SK-N-SH treated with all-trans-retinoic acid at 6 μM for 48 hours (cell line): ENCODE data around the gene YDJC.
"Not testable (repeated sequence)": the region's sequence is repeated elsewhere in the genome, so short reads cannot be mapped to it uniquely, and the experiment has no call there.

Experiments
- ATAC-seq: fragments of 200-7000 bp; cut with Tn5 transposase; 3 replicates; pipeline ENCODE4 v1.9.1; 2020; ENCODE audit warnings: mild to moderate bottlenecking, moderate library complexity
- ARNTL ChIP-seq: fragments of 450-650 bp; formaldehyde crosslinking; IDR thresholded peaks from 2 replicates; pipeline ENCODE4 v1.5.0; 2020; ENCODE audit warnings: low read depth, mild to moderate bottlenecking, moderate library complexity, borderline replicate concordance
- CREB5 ChIP-seq: fragments of 250-450 bp; sonication (Bioruptor Pico); IDR thresholded peaks from 2 replicates; pipeline ENCODE4 v1.5.1; 2020; ENCODE audit warnings: low read depth, mild to moderate bottlenecking, moderate library complexity
- CSDC2 ChIP-seq: fragments of 250-450 bp; sonication (Bioruptor Pico); IDR thresholded peaks from 2 replicates; pipeline ENCODE4 v1.5.0; 2020; ENCODE audit warnings: mild to moderate bottlenecking, moderate library complexity
- CSRNP3 ChIP-seq: fragments of 250-450 bp; sonication (Bioruptor Pico); IDR thresholded peaks from 2 replicates; pipeline ENCODE4 v1.5.1; 2021; ENCODE audit warnings: mild to moderate bottlenecking, moderate library complexity
- ESRRG ChIP-seq: fragments of 250-450 bp; sonication (Bioruptor Pico); IDR thresholded peaks from 2 replicates; pipeline ENCODE4 v1.6.1; 2021; ENCODE audit warnings: mild to moderate bottlenecking
- GLIS3 ChIP-seq: fragments of 250-450 bp; sonication (Bioruptor Pico); IDR thresholded peaks from 2 replicates; pipeline ENCODE4 v1.5.0; 2020; ENCODE audit warnings: mild to moderate bottlenecking, moderate library complexity
- ISL1 ChIP-seq: fragments of 250-450 bp; sonication (Bioruptor Pico); IDR thresholded peaks from 2 replicates; pipeline ENCODE4 v2.1.2; 2022; ENCODE audit warnings: mild to moderate bottlenecking, moderate library complexity
- OSR1 ChIP-seq: fragments of 250-450 bp; sonication (Bioruptor Pico); IDR thresholded peaks from 2 replicates; pipeline ENCODE4 v1.8.0; 2022; ENCODE audit warnings: moderate library complexity, mild to moderate bottlenecking, inconsistent platforms
- PATZ1 ChIP-seq: fragments of 250-450 bp; sonication (Bioruptor Pico); IDR thresholded peaks from 2 replicates; pipeline ENCODE4 v1.8.0; 2020; ENCODE audit warnings: mild to moderate bottlenecking, moderate library complexity, borderline replicate concordance
- POU6F1 ChIP-seq: fragments of 250-450 bp; sonication (Bioruptor Pico); IDR thresholded peaks from 2 replicates; pipeline ENCODE4 v1.8.0; 2021; ENCODE audit warnings: low read depth, mild to moderate bottlenecking, moderate library complexity, borderline replicate concordance
- PPARA ChIP-seq: fragments of 250-450 bp; sonication (Bioruptor Pico); IDR thresholded peaks from 2 replicates; pipeline ENCODE4 v1.5.0; 2020; ENCODE audit warnings: mild to moderate bottlenecking, borderline replicate concordance
- SNAI2 ChIP-seq: fragments of 250-450 bp; sonication (Bioruptor Pico); IDR thresholded peaks from 2 replicates; pipeline ENCODE4 v1.5.0; 2020; ENCODE audit warnings: mild to moderate bottlenecking, moderate library complexity
- TCF4 ChIP-seq: fragments of 250-450 bp; sonication (Bioruptor Pico); IDR thresholded peaks from 2 replicates; pipeline ENCODE4 v1.8.0; 2021; ENCODE audit warnings: mild to moderate bottlenecking, moderate library complexity, borderline replicate concordance
- TSHZ2 ChIP-seq: fragments of 250-450 bp; sonication (Bioruptor Pico); IDR thresholded peaks from 2 replicates; pipeline ENCODE4 v1.5.0; 2020; ENCODE audit warnings: mild to moderate bottlenecking, moderate library complexity
- ZC3H10 ChIP-seq: fragments of 250-450 bp; sonication (Bioruptor Pico); IDR thresholded peaks from 2 replicates; pipeline ENCODE4 v1.5.1; 2021; ENCODE audit warnings: mild to moderate bottlenecking, moderate library complexity
- ZFP3 ChIP-seq: fragments of 250-450 bp; sonication (Bioruptor Pico); IDR thresholded peaks from 2 replicates; pipeline ENCODE4 v1.5.0; 2020; ENCODE audit warnings: mild to moderate bottlenecking, moderate library complexity
- ZFP30 ChIP-seq: fragments of 450-650 bp; formaldehyde crosslinking; IDR thresholded peaks from 2 replicates; pipeline ENCODE4 v1.5.0; 2022; ENCODE audit warnings: mild to moderate bottlenecking, moderate library complexity
- ZNF565 ChIP-seq: fragments of 450-650 bp; formaldehyde crosslinking; conservative IDR thresholded peaks from 2 replicates; pipeline ENCODE4 v1.5.0; 2020; ENCODE audit warnings: low read depth, mild to moderate bottlenecking, moderate library complexity
- ZNF70 ChIP-seq: fragments of 450-650 bp; formaldehyde crosslinking; IDR thresholded peaks from 2 replicates; pipeline ENCODE4 v1.5.0; 2020; ENCODE audit warnings: mild to moderate bottlenecking, moderate library complexity
- ZNF8 ChIP-seq: fragments of 450-650 bp; formaldehyde crosslinking; IDR thresholded peaks from 2 replicates; pipeline ENCODE4 v1.5.0; 2020; ENCODE audit warnings: mild to moderate bottlenecking, moderate library complexity

Gene YDJC

GRCh38 chr22:21612858-21613257 is 17.0 kb downstream of the YDJC start:
- no peak for ATAC-seq
- TF ChIP-seq PPARA (CRISPR knock-in tag): no peak
- TF ChIP-seq ZNF70 (CRISPR knock-in tag): no peak
- TF ChIP-seq ZNF565 (CRISPR knock-in tag): no peak
- TF ChIP-seq ZFP3 (CRISPR knock-in tag): no peak
- TF ChIP-seq ZFP30 (CRISPR knock-in tag): no peak
- no peak for TF ChIP-seq TSHZ2 (CRISPR knock-in tag)
- no peak for TF ChIP-seq ZC3H10 (CRISPR knock-in tag)
- TF ChIP-seq SNAI2 (CRISPR knock-in tag): no peak
- no peak for TF ChIP-seq ISL1 (CRISPR knock-in tag)
- no peak for TF ChIP-seq CSDC2
- TF ChIP-seq ZNF8: no peak
- no peak for TF ChIP-seq ESRRG
- TF ChIP-seq POU6F1 (CRISPR knock-in tag): no peak

- ATAC-seq: no peak; the same call in 2 of the 3 replicates
Observed at GRCh38 chr22:21611210-21611977, 18.4 kb downstream of the YDJC start.

GRCh38 chr22:21609556-21610157 is 20.2 kb downstream of the YDJC start:
- not testable (repeated sequence) for ATAC-seq

More at GRCh38 chr22:21611210-21611977, 18.4 kb downstream of the YDJC start:
- no peak for TF ChIP-seq ZNF8
- TF ChIP-seq ARNTL (CRISPR knock-in tag): no peak
- TF ChIP-seq OSR1 (CRISPR knock-in tag): no peak
- no peak for TF ChIP-seq PPARA (CRISPR knock-in tag)
- no peak for TF ChIP-seq CSRNP3 (CRISPR knock-in tag)
- no peak for TF ChIP-seq TSHZ2 (CRISPR knock-in tag)
- TF ChIP-seq ZFP3 (CRISPR knock-in tag): no peak
- no peak for TF ChIP-seq CSDC2
- TF ChIP-seq ZNF565 (CRISPR knock-in tag): no peak
- no peak for TF ChIP-seq GLIS3 (CRISPR knock-in tag)
- no peak for TF ChIP-seq SNAI2 (CRISPR knock-in tag)

GRCh38 chr22:21606775-21607174 is 23.0 kb downstream of the YDJC start:
- no peak for ATAC-seq
- TF ChIP-seq GLIS3 (CRISPR knock-in tag): no peak
- no peak for TF ChIP-seq CSRNP3 (CRISPR knock-in tag)
- no peak for TF ChIP-seq CREB5 (CRISPR knock-in tag)
- no peak for TF ChIP-seq PATZ1
- TF ChIP-seq ZNF565 (CRISPR knock-in tag): no peak
- no peak for TF ChIP-seq PPARA (CRISPR knock-in tag)
- no peak for TF ChIP-seq ESRRG
- TF ChIP-seq ZNF8: no peak
- no peak for TF ChIP-seq TCF4 (CRISPR knock-in tag)
